ENCODE data around the gene LY6G6F. TPM values are rescaled to one million over a fixed set of nuclear protein-coding genes. Genes with fewer than 3 reads are reported as not detected.

LY6G6F gene
- total and polyA plus RNA-seq, 2 of the 13 experiments (the other 11 are each of a cell fraction or from before 2014, with no cell fraction given), result not detected

DNA sequence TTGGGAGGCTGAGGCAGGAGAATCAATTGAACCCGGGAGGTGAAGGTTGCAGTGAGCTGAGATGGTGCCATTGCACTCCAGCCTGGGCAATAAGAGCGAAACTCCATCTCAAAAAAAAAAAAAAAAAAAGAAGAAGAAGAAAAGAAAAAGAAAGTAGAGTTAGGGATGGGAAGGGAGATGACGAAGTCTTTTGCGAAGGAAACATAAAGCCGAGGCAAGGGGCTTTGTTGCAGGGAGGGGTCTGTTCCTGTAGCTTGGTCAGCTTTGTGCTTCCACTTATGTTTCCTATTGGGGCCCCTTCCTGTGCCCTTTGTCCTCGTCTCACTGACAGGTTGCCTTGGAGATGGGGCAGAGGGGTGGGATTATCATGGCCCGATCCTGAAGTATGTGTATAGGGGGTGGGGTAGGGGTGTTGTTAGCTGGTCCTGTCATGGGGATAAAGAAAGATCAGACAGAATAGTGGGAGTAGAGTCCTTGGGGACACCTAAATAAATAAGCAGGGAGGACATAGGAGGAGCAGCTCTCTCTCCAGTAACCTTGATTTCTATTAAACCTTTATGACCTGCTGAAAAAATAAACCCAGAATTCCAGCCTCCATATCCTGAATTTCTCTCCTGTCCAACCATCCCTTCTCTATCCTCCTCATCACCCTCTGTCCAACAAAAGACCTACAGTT is 30.8 kb downstream of the LY6G6F start (continued):
- no peak for TF ChIP-seq TCF12 (IDR thresholded peaks at IDR 0.05)
- TF ChIP-seq TCF12 (CRISPR knock-in tag; IDR thresholded peaks at IDR 0.05), result no peak
- no peak for TF ChIP-seq ZNF317 (CRISPR knock-in tag; IDR thresholded peaks at IDR 0.05)
- TF ChIP-seq, protein P1, sequence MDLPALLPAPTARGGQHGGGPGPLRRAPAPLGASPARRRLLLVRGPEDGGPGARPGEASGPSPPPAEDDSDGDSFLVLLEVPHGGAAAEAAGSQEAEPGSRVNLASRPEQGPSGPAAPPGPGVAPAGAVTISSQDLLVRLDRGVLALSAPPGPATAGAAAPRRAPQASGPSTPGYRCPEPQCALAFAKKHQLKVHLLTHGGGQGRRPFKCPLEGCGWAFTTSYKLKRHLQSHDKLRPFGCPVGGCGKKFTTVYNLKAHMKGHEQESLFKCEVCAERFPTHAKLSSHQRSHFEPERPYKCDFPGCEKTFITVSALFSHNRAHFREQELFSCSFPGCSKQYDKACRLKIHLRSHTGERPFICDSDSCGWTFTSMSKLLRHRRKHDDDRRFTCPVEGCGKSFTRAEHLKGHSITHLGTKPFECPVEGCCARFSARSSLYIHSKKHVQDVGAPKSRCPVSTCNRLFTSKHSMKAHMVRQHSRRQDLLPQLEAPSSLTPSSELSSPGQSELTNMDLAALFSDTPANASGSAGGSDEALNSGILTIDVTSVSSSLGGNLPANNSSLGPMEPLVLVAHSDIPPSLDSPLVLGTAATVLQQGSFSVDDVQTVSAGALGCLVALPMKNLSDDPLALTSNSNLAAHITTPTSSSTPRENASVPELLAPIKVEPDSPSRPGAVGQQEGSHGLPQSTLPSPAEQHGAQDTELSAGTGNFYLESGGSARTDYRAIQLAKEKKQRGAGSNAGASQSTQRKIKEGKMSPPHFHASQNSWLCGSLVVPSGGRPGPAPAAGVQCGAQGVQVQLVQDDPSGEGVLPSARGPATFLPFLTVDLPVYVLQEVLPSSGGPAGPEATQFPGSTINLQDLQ (CRISPR knock-in tag; IDR thresholded peaks at IDR 0.05), result no peak
- TF ChIP-seq, protein P2, sequence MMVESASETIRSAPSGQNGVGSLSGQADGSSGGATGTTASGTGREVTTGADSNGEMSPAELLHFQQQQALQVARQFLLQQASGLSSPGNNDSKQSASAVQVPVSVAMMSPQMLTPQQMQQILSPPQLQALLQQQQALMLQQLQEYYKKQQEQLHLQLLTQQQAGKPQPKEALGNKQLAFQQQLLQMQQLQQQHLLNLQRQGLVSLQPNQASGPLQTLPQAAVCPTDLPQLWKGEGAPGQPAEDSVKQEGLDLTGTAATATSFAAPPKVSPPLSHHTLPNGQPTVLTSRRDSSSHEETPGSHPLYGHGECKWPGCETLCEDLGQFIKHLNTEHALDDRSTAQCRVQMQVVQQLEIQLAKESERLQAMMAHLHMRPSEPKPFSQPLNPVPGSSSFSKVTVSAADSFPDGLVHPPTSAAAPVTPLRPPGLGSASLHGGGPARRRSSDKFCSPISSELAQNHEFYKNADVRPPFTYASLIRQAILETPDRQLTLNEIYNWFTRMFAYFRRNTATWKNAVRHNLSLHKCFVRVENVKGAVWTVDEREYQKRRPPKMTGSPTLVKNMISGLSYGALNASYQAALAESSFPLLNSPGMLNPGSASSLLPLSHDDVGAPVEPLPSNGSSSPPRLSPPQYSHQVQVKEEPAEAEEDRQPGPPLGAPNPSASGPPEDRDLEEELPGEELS (CRISPR knock-in tag; IDR thresholded peaks at IDR 0.05), result peak; percentile 86
- TF ChIP-seq TAF15 (IDR thresholded peaks at IDR 0.05; ENCODE audit: low read depth, low read length, poor library complexity, severe bottlenecking), result no peak
- TF ChIP-seq, protein P3, sequence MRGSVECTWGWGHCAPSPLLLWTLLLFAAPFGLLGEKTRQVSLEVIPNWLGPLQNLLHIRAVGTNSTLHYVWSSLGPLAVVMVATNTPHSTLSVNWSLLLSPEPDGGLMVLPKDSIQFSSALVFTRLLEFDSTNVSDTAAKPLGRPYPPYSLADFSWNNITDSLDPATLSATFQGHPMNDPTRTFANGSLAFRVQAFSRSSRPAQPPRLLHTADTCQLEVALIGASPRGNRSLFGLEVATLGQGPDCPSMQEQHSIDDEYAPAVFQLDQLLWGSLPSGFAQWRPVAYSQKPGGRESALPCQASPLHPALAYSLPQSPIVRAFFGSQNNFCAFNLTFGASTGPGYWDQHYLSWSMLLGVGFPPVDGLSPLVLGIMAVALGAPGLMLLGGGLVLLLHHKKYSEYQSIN (CRISPR knock-in tag; IDR thresholded peaks at IDR 0.05; ENCODE audit: borderline replicate concordance), result no peak
- TF ChIP-seq, protein P4, sequence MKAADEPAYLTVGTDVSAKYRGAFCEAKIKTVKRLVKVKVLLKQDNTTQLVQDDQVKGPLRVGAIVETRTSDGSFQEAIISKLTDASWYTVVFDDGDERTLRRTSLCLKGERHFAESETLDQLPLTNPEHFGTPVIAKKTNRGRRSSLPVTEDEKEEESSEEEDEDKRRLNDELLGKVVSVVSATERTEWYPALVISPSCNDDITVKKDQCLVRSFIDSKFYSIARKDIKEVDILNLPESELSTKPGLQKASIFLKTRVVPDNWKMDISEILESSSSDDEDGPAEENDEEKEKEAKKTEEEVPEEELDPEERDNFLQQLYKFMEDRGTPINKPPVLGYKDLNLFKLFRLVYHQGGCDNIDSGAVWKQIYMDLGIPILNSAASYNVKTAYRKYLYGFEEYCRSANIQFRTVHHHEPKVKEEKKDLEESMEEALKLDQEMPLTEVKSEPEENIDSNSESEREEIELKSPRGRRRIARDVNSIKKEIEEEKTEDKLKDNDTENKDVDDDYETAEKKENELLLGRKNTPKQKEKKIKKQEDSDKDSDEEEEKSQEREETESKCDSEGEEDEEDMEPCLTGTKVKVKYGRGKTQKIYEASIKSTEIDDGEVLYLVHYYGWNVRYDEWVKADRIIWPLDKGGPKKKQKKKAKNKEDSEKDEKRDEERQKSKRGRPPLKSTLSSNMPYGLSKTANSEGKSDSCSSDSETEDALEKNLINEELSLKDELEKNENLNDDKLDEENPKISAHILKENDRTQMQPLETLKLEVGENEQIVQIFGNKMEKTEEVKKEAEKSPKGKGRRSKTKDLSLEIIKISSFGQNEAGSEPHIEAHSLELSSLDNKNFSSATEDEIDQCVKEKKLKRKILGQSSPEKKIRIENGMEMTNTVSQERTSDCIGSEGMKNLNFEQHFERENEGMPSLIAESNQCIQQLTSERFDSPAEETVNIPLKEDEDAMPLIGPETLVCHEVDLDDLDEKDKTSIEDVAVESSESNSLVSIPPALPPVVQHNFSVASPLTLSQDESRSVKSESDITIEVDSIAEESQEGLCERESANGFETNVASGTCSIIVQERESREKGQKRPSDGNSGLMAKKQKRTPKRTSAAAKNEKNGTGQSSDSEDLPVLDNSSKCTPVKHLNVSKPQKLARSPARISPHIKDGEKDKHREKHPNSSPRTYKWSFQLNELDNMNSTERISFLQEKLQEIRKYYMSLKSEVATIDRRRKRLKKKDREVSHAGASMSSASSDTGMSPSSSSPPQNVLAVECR (CRISPR knock-in tag; IDR thresholded peaks at IDR 0.05; ENCODE audit: borderline replicate concordance), result peak; percentile 53; the same call in 1 of the 2 replicates
- TF ChIP-seq ZNF333 (CRISPR knock-in tag; IDR thresholded peaks at IDR 0.05; ENCODE audit: borderline replicate concordance), result no peak
- no peak for TF ChIP-seq EZH2 (conservative IDR thresholded peaks at IDR 0.05; ENCODE audit: low read depth, low read length)
- TF ChIP-seq NCOR1 (IDR thresholded peaks at IDR 0.05; ENCODE audit: borderline replicate concordance, low read length), result peak; percentile 88
- TF ChIP-seq CBX5 (CRISPR knock-in tag; IDR thresholded peaks at IDR 0.05; ENCODE audit: borderline replicate concordance), result no peak
- TF ChIP-seq, protein P5, sequence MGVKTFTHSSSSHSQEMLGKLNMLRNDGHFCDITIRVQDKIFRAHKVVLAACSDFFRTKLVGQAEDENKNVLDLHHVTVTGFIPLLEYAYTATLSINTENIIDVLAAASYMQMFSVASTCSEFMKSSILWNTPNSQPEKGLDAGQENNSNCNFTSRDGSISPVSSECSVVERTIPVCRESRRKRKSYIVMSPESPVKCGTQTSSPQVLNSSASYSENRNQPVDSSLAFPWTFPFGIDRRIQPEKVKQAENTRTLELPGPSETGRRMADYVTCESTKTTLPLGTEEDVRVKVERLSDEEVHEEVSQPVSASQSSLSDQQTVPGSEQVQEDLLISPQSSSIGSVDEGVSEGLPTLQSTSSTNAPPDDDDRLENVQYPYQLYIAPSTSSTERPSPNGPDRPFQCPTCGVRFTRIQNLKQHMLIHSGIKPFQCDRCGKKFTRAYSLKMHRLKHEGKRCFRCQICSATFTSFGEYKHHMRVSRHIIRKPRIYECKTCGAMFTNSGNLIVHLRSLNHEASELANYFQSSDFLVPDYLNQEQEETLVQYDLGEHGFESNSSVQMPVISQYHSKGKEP (CRISPR knock-in tag; IDR thresholded peaks at IDR 0.05), result no peak
- no peak for TF ChIP-seq SMAD9 (CRISPR knock-in tag; IDR thresholded peaks at IDR 0.05)
- TF ChIP-seq THYN1 (CRISPR knock-in tag; IDR thresholded peaks at IDR 0.05; ENCODE audit: borderline replicate concordance, low read depth), result no peak
- no peak; the same call in 1 of the 2 replicates for TF ChIP-seq DNMT3B (CRISPR knock-in tag; conservative IDR thresholded peaks at IDR 0.05)
- TF ChIP-seq GATAD1 (CRISPR knock-in tag; IDR thresholded peaks at IDR 0.05), result no peak; the same call in none of the 2 replicates
